Panc1 (cell line): Measurements from ENCODE around the gene IFIT1B. TPM values are rescaled to one million over a fixed set of nuclear protein-coding genes. Genes with fewer than 3 reads are reported as not detected.

Experiments
- ATAC-seq: fragments of 200-7000 bp; cut with Tn5 transposase; 2 replicates; pipeline ENCODE4 v1.9.1; 2020; ENCODE audit warnings: mild to moderate bottlenecking, moderate library complexity
- BruUV-seq: library from RNA; stranded (reverse); fragments of 400-500 nt; replicated peaks from 2 replicates; lab custom pipeline; 2021; lab: Mats Ljungman, UMichigan
- CTCF ChIA-PET: fragments of 300-600 bp; sonication (Branson Sonifier 250); formaldehyde crosslinking; loops from one replicate; lab custom pipeline; 2022; ENCODE audit warnings: antibody characterized with exemption; lab: Charles Lee
- POLR2A ChIA-PET: fragments of 300-600 bp; sonication (Branson Sonifier 250); formaldehyde crosslinking; loops from one replicate; lab custom pipeline; 2022; ENCODE audit warnings: antibody characterized with exemption; lab: Charles Lee
- DNase-seq: peaks from one replicate; pipeline ENCODE4 v3.0.0-alpha.2; 2010; ENCODE audit warnings: low read depth, low spot score
- H3K27ac ChIP-seq: 2 replicates; pipeline ENCODE4 v1.5.1; 2011; ENCODE audit warnings: mild to moderate bottlenecking, low read length, inconsistent platforms
- H3K27me3 ChIP-seq: fragments of 200-500 bp; sonication (Bioruptor generic); 2 replicates; pipeline ENCODE4 v1.6.0; 2014; ENCODE audit warnings: low read length, inconsistent platforms; ENCODE audit not compliant: control insufficient read depth, insufficient read depth
- H3K36me3 ChIP-seq: fragments of 200-500 bp; sonication (Bioruptor generic); 2 replicates; pipeline ENCODE4 v1.5.1; 2014; ENCODE audit warnings: inconsistent platforms, mild to moderate bottlenecking, low read length, moderate library complexity; ENCODE audit not compliant: control insufficient read depth, insufficient read depth
- H3K4me1 ChIP-seq: 2 replicates; pipeline ENCODE4 v1.5.1; 2011; ENCODE audit warnings: inconsistent platforms, mild to moderate bottlenecking, low read length, moderate library complexity; ENCODE audit not compliant: control insufficient read depth, insufficient read depth
- H3K4me3 ChIP-seq, 2 experiments: 2 replicates each; pipeline ENCODE4 v1.5.1; 2011 to 2012; ENCODE audit warnings: low read depth in 2 of 2, low read length in 2 of 2, mild to moderate bottlenecking in 2 of 2, inconsistent platforms in 1 of 2, moderate library complexity in 1 of 2
- H3K9me3 ChIP-seq: fragments of 200-500 bp; sonication (Bioruptor generic); 2 replicates; pipeline ENCODE4 v1.5.1; 2014; ENCODE audit warnings: low read depth, mild to moderate bottlenecking, inconsistent platforms, low read length, moderate library complexity; ENCODE audit not compliant: control insufficient read depth, insufficient read depth
- CTCF ChIP-seq: fragments of 450-650 bp; IDR thresholded peaks from 2 replicates; pipeline ENCODE4 v1.5.1; 2017; ENCODE audit warnings: mild to moderate bottlenecking
- POLR2AphosphoS5 ChIP-seq: IDR thresholded peaks from 2 replicates; pipeline ENCODE4 v1.6.1; 2012; ENCODE audit warnings: mild to moderate bottlenecking, low read depth, low read length, moderate library complexity
- SIN3A ChIP-seq: IDR thresholded peaks from 2 replicates; pipeline ENCODE4 v1.6.1; 2012; ENCODE audit warnings: low read depth, mild to moderate bottlenecking, low read length, moderate library complexity, borderline replicate concordance; ENCODE audit not compliant: insufficient read depth
- TCF7L2 ChIP-seq: IDR thresholded peaks from 2 replicates; pipeline ENCODE4 v1.6.1; 2011; ENCODE audit warnings: mild to moderate bottlenecking, low read depth, low read length, inconsistent platforms
- in situ Hi-C: cut with HindIII; loops from 2 replicates; pipeline ENCODE4 v1.10.0; 2016; ENCODE audit warnings: low sequenced_read_pairs, low pct_unique_long_range_greater_than_20kb
- intact Hi-C: fragments of 100-400 bp; cut with micrococcal nuclease; formaldehyde crosslinking; loops from one replicate; pipeline ENCODE4 v1.10.0; 2022; ENCODE audit not compliant: unreplicated experiment
- total RNA-seq: library from RNA; stranded (reverse); gene quantifications from one replicate; pipeline ENCODE4 v1.2.1, GENCODE V29; 2021; ENCODE audit not compliant: unreplicated experiment
- TF ChIP-seq, protein P1 (sequence below), 2 experiments: IDR thresholded peaks; 2 replicates each; pipeline ENCODE4 v1.6.1; 2011 to 2012; ENCODE audit warnings: low read depth in 2 of 2, control low read depth in 1 of 2, low read length in 1 of 2, mild to moderate bottlenecking in 1 of 2, moderate library complexity in 1 of 2; ENCODE audit not compliant: insufficient read depth in 1 of 2

IFIT1B gene
- total RNA-seq, 1 experiment from 2014 or later, result not detected

GRCh38 chr10:89427629-89428028 is 49.8 kb downstream of the IFIT1B start:
- ChIA-PET POLR2A (no interaction called here), CTCF (no interaction called here)
- Histone ChIP-seq H3K4me1 (no peaks in the 10 kb centered on the region), H3K9me3 (no peaks in the 10 kb centered on the region), H3K36me3 (no peaks in the 10 kb centered on the region), H3K27ac (no peak overlapping the region), H3K27me3 (peaks cover 2% of the 10 kb centered on the region; the same call in 1 of the 2 replicates), H3K4me3 (no peak overlapping the region)
- DNase-seq, result no peak
- in situ Hi-C loops, result no loop called here
- 0 out of 2 replicates have a peak, but pooled peaks have one; percentile 6 for ATAC-seq
- no TSS peak for BruUV-seq
- TF ChIP-seq TCF7L2 (no peak), POLR2AphosphoS5 (no peak), SIN3A (no peak)
- TF ChIP-seq, protein P1, sequence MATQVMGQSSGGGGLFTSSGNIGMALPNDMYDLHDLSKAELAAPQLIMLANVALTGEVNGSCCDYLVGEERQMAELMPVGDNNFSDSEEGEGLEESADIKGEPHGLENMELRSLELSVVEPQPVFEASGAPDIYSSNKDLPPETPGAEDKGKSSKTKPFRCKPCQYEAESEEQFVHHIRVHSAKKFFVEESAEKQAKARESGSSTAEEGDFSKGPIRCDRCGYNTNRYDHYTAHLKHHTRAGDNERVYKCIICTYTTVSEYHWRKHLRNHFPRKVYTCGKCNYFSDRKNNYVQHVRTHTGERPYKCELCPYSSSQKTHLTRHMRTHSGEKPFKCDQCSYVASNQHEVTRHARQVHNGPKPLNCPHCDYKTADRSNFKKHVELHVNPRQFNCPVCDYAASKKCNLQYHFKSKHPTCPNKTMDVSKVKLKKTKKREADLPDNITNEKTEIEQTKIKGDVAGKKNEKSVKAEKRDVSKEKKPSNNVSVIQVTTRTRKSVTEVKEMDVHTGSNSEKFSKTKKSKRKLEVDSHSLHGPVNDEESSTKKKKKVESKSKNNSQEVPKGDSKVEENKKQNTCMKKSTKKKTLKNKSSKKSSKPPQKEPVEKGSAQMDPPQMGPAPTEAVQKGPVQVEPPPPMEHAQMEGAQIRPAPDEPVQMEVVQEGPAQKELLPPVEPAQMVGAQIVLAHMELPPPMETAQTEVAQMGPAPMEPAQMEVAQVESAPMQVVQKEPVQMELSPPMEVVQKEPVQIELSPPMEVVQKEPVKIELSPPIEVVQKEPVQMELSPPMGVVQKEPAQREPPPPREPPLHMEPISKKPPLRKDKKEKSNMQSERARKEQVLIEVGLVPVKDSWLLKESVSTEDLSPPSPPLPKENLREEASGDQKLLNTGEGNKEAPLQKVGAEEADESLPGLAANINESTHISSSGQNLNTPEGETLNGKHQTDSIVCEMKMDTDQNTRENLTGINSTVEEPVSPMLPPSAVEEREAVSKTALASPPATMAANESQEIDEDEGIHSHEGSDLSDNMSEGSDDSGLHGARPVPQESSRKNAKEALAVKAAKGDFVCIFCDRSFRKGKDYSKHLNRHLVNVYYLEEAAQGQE (IDR thresholded peaks at IDR 0.05; ENCODE audit: insufficient read depth in 1 of 2, low read depth in 2 of 2, low read length in 1 of 2), result no peak
- intact Hi-C loops, result no loop called here

- Histone ChIP-seq H3K9me3 (no peaks in the 10 kb centered on the region), H3K36me3 (no peaks in the 10 kb centered on the region), H3K27me3 (peaks cover 2% of the 10 kb centered on the region; the same call in 1 of the 2 replicates), H3K4me3 (no peak overlapping the region), H3K27ac (no peak overlapping the region), H3K4me1 (no peaks in the 10 kb centered on the region)
- ChIA-PET POLR2A (no interaction called here), CTCF (interaction anchor here (0.6 to 1.8 kb wide), 2 partner anchors 22 to 141 kb away, joined by 3 read pairs; no protein-coding TSS in a partner anchor)
- intact Hi-C loops (no loop called here), in situ Hi-C loops (no loop called here)
- BruUV-seq, result no TSS peak
- ATAC-seq, result no peak
- DNase-seq, result no peak
- TF ChIP-seq, protein P1 (IDR thresholded peaks at IDR 0.05; ENCODE audit: insufficient read depth in 1 of 2, low read depth in 2 of 2, low read length in 1 of 2), result no peak
- no peak for TF ChIP-seq SIN3A
- no peak for TF ChIP-seq POLR2AphosphoS5
- no peak for TF ChIP-seq TCF7L2
- TF ChIP-seq CTCF, result no peak
Observed at GRCh38 chr10:89428877-89429276, 51.0 kb downstream of the IFIT1B start.
